Epithelial cell of proximal tubule (primary cell): Measurements from ENCODE around the gene TMEM255A. TPM values are rescaled to one million over a fixed set of nuclear protein-coding genes. Genes with fewer than 3 reads are reported as not detected.
A peak's percentile ranks its signal among the peaks of the same experiment; 100 is the strongest.

Source experiments
- DNase-seq: peaks from one replicate; pipeline ENCODE4 v3.0.0-alpha.2; 2011; ENCODE audit warnings: low read depth
- H3K4me3 ChIP-seq: 2 replicates; pipeline ENCODE4 v1.5.1; 2011; ENCODE audit warnings: low read depth, mild to moderate bottlenecking, low read length
- CTCF ChIP-seq: conservative IDR thresholded peaks from 2 replicates; pipeline ENCODE4 v1.5.1; 2012; ENCODE audit warnings: low read depth, mild to moderate bottlenecking, low read length
- total RNA-seq: library from RNA; depleted of rRNA; stranded (reverse); fragments of >200 nt; gene quantifications from 2 replicates; pipeline ENCODE4 v1.2.3, GENCODE V29; 2015

Gene TMEM255A
- total RNA-seq, 1 donor from 2014 or later = 0.40 TPM

GRCh38 chrX:120251471-120252011 is 59.7 kb downstream of the TMEM255A start:
- DNase-seq = no peak
- peak overlapping the region; percentile 83 for H3K4me3 ChIP-seq
- no peak for TF ChIP-seq CTCF

GRCh38 chrX:120250522-120251271 is 60.6 kb downstream of the TMEM255A start, which contains the start of gene ZBTB33:
Gene ZBTB33, plus strand, starts transcription at chrX:120250812. Its CDS starts 2,604 bp downstream, at chrX:120253416.
- peak; percentile 44 for DNase-seq
- peak; percentile 50 for TF ChIP-seq CTCF
- H3K4me3 ChIP-seq = peak within 1 kb of the TSS; percentile 83

- peak; percentile 52 for DNase-seq
- TF ChIP-seq CTCF = no peak
- H3K4me3 ChIP-seq = peak overlapping the region; percentile 76
Observed at GRCh38 chrX:120244735-120245498, 66.3 kb downstream of the TMEM255A start.

- peak overlapping the region; percentile 76 for H3K4me3 ChIP-seq
- no peak for TF ChIP-seq CTCF
- DNase-seq = no peak
Observed at GRCh38 chrX:120244395-120244734, 66.9 kb downstream of the TMEM255A start.

- TF ChIP-seq CTCF = no peak
Observed at GRCh38 chrX:120242813-120243212, 68.4 kb downstream of the TMEM255A start.

GRCh38 chrX:120238933-120239332 is 72.3 kb downstream of the TMEM255A start:
- TF ChIP-seq CTCF = no peak
- no peak for DNase-seq
- H3K4me3 ChIP-seq = no peak overlapping the region

More at GRCh38 chrX:120242813-120243212, 68.4 kb downstream of the TMEM255A start:
- no peak for DNase-seq
- H3K4me3 ChIP-seq = no peak overlapping the region
